IMR-90 (cell line): ENCODE data around the gene SBK3.
"Not testable (repeated sequence)": the region's sequence is repeated elsewhere in the genome, so short reads cannot be mapped to it uniquely, and the experiment has no call there.

ENCODE experiments used
- BHLHE40 ChIP-seq: fragments of 150-350 bp; IDR thresholded peaks from 2 replicates; pipeline ENCODE4 v1.6.1; 2016; ENCODE audit warnings: mild to moderate bottlenecking, low read depth, low read length
- CHD1 ChIP-seq: IDR thresholded peaks from 2 replicates; pipeline ENCODE4 v1.6.1; 2012; ENCODE audit warnings: low read depth, low read length, improper control_type of control experiment
- POLR2A ChIP-seq: IDR thresholded peaks from 2 replicates; pipeline ENCODE4 v1.6.1; 2012; ENCODE audit warnings: mild to moderate bottlenecking, low read depth, low read length
- TF ChIP-seq, protein P1 (sequence below): conservative IDR thresholded peaks from 2 replicates; pipeline ENCODE4 v1.5.1; 2012; ENCODE audit warnings: mild to moderate bottlenecking, low read depth, low read length, improper control_type of control experiment

DNA sequence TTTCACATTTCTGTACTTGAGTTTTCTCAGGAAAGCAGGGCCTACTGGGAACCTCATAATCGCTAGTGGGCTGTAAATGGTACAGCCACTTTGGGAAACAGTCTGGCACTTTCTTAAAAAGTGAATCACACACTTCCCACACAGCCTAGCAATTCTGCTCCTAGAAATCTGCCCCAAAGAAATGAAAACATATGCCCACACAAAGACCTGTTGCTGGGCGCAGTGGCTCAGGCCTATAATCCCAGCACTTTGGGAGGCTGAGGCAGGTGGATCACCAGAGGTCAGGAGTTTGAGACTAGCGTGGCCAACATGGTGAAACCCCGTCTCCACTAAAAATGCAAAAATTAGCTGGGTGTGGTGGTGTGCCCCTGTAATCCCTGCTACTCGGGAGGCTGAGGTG, 24.1 kb upstream of the SBK3 start:
- TF ChIP-seq, protein P1, sequence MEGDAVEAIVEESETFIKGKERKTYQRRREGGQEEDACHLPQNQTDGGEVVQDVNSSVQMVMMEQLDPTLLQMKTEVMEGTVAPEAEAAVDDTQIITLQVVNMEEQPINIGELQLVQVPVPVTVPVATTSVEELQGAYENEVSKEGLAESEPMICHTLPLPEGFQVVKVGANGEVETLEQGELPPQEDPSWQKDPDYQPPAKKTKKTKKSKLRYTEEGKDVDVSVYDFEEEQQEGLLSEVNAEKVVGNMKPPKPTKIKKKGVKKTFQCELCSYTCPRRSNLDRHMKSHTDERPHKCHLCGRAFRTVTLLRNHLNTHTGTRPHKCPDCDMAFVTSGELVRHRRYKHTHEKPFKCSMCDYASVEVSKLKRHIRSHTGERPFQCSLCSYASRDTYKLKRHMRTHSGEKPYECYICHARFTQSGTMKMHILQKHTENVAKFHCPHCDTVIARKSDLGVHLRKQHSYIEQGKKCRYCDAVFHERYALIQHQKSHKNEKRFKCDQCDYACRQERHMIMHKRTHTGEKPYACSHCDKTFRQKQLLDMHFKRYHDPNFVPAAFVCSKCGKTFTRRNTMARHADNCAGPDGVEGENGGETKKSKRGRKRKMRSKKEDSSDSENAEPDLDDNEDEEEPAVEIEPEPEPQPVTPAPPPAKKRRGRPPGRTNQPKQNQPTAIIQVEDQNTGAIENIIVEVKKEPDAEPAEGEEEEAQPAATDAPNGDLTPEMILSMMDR, result not testable (repeated sequence)
- TF ChIP-seq POLR2A, BHLHE40, CHD1: not testable (repeated sequence)
